Fibroblast of the aortic adventitia (primary cell): Measurements from ENCODE around the gene C2orf78. TPM values are rescaled to one million over a fixed set of nuclear protein-coding genes. Genes with fewer than 3 reads are reported as not detected.
"Not testable (repeated sequence)": the region's sequence is repeated elsewhere in the genome, so short reads cannot be mapped to it uniquely, and the experiment has no call there.

Experiments used
- DNase-seq: peaks from one replicate; pipeline ENCODE4 v3.0.0-alpha.2; 2010; ENCODE audit warnings: low read depth
- H3K4me3 ChIP-seq: 2 replicates; pipeline ENCODE4 v1.5.1; 2011; ENCODE audit warnings: low read depth, mild to moderate bottlenecking, control low read depth, low read length, moderate library complexity
- total RNA-seq: library from RNA; depleted of rRNA; stranded (reverse); fragments of >200 nt; gene quantifications from 2 replicates; pipeline ENCODE4 v1.2.3, GENCODE V29; 2012; ENCODE audit warnings: low replicate concordance
- TF ChIP-seq, protein P1 (sequence below): IDR thresholded peaks from 2 replicates; pipeline ENCODE4 v1.5.1; 2011; ENCODE audit warnings: mild to moderate bottlenecking, low read length, control low read depth, inconsistent platforms; ENCODE audit not compliant: insufficient read depth

C2orf78 gene
- total RNA-seq, 1 donor: not detected

GRCh38 chr2:73766349-73766748 is 17.6 kb upstream of the C2orf78 start:
- DNase-seq: no peak
- TF ChIP-seq, protein P1, sequence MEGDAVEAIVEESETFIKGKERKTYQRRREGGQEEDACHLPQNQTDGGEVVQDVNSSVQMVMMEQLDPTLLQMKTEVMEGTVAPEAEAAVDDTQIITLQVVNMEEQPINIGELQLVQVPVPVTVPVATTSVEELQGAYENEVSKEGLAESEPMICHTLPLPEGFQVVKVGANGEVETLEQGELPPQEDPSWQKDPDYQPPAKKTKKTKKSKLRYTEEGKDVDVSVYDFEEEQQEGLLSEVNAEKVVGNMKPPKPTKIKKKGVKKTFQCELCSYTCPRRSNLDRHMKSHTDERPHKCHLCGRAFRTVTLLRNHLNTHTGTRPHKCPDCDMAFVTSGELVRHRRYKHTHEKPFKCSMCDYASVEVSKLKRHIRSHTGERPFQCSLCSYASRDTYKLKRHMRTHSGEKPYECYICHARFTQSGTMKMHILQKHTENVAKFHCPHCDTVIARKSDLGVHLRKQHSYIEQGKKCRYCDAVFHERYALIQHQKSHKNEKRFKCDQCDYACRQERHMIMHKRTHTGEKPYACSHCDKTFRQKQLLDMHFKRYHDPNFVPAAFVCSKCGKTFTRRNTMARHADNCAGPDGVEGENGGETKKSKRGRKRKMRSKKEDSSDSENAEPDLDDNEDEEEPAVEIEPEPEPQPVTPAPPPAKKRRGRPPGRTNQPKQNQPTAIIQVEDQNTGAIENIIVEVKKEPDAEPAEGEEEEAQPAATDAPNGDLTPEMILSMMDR: no peak
- no peak overlapping the region for H3K4me3 ChIP-seq

- TF ChIP-seq, protein P1: no peak
- no peak for DNase-seq
- no peak overlapping the region for H3K4me3 ChIP-seq
Observed at GRCh38 chr2:73766994-73767393, 17.0 kb upstream of the C2orf78 start.

DNA sequence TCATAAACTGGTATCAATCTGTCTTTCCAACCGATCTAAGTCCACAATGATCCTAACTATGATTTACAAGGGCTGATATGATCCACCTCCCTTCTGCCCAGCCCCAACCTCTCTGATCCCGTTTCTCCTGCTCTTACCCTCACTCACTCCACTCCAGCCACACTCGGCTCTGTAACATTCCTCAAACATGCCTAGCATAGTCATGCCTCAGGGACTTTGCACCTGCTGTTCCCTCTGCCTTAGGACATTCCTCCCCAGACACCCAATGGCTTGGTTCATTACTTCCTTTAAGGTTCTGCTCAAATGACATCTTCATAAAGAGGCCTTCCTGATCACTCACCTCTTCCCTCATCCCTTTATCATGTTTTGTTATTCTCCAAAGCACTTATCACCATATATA is 13.3 kb upstream of the C2orf78 start:
- no peak overlapping the region for H3K4me3 ChIP-seq
- DNase-seq: no peak
- TF ChIP-seq, protein P1: no peak

- TF ChIP-seq, protein P1: no peak
- DNase-seq: no peak
Observed at GRCh38 chr2:73772819-73773218, 11.2 kb upstream of the C2orf78 start.

GRCh38 chr2:73776381-73776780 is 7.6 kb upstream of the C2orf78 start:
- no peak overlapping the region for H3K4me3 ChIP-seq
- DNase-seq: no peak
- TF ChIP-seq, protein P1: no peak

More at GRCh38 chr2:73772819-73773218, 11.2 kb upstream of the C2orf78 start:
- no peak overlapping the region for H3K4me3 ChIP-seq

- TF ChIP-seq, protein P1: no peak
- H3K4me3 ChIP-seq: no peak overlapping the region
- DNase-seq: peak; percentile 12
Observed at GRCh38 chr2:73776869-73777519, 7.0 kb upstream of the C2orf78 start.

DNA sequence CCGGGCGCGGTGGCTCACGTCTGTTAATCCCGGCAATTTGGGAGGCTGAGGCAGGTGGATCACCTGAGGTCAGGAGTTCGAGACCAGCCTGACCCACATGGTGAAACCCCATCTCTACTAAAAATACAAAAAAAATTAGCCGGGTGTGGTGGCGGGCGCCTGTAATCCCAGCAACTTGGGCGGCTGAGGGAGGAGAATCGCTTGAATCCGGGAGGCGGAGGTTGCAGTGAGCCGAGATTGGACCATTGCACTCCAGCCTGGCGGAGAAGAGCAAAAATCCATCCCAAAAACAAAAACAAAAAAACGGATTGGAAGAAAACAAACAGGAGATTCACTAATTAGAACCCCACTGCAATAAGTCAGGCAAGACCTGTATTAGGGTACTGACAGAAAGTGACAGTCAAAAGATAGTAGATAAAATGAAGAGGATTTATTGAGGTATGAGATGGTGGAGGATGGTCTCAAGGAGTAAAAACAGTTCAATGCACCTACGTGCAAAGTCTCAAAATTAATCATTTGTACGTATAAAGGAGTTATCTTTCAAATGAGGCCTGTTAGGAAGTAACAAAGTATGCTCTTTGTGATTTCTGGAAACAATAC is 5.0 kb upstream of the C2orf78 start:
- not testable (repeated sequence) for DNase-seq
- H3K4me3 ChIP-seq: peak overlapping the region; percentile 97
